Measurements from ENCODE around the gene ZKSCAN3.

ZKSCAN3 gene

DNA sequence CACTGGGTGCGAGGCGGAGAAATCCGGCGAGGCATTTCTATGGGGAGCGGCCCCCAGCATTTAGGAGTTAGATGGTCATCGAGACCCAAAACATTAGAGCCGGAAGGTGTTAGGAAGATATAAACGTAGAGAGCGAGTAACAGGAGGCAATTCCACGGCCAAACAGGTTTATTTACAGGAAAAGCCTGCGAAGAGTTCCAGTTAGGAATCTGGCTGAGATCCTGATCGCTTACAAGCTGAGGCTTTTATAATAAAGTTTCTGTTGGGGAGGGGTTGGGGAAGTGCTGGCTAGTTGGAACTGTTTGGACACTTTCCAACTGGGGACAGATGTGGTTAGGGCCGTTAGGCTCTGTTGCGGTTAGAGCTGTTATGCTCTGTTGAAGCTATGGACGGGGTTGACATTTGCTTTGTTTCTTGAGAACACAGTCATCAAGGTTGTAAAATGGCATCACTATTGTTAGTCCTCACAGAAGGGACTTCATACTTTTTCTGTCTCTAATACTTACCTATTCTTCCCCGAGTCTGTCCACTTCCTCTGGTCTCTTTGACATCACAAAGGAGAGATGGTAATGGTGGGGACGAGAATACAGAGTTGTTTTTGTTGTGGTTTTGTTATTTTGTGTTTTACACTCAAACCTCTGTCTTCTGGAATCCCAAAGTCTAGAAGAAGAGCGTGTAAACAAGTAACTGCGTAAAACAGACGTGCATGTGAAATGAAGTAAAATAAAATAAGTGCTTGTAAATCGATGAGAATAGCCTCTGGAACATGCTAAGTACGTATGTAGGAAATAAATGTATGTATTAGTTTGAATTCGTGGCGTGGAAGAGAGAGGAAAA, 13.2 kb upstream of the ZKSCAN3 start:
- TF ChIP-seq, protein P1, sequence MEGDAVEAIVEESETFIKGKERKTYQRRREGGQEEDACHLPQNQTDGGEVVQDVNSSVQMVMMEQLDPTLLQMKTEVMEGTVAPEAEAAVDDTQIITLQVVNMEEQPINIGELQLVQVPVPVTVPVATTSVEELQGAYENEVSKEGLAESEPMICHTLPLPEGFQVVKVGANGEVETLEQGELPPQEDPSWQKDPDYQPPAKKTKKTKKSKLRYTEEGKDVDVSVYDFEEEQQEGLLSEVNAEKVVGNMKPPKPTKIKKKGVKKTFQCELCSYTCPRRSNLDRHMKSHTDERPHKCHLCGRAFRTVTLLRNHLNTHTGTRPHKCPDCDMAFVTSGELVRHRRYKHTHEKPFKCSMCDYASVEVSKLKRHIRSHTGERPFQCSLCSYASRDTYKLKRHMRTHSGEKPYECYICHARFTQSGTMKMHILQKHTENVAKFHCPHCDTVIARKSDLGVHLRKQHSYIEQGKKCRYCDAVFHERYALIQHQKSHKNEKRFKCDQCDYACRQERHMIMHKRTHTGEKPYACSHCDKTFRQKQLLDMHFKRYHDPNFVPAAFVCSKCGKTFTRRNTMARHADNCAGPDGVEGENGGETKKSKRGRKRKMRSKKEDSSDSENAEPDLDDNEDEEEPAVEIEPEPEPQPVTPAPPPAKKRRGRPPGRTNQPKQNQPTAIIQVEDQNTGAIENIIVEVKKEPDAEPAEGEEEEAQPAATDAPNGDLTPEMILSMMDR (IDR thresholded peaks at IDR 0.05; ENCODE audit: insufficient read depth, low read length, poor library complexity, severe bottlenecking) = no peak
- TF ChIP-seq EZH2phosphoT487 (conservative IDR thresholded peaks at IDR 0.05; ENCODE audit: low read length) = no peak
- H3K36me3 ChIP-seq (ENCODE audit: low read length) = peaks cover 5% of the 10 kb centered on the region
- H3K4me3 ChIP-seq (ENCODE audit: insufficient read depth, low read length, poor library complexity, severe bottlenecking) = peak overlapping the region; percentile 35
- no peaks in the 10 kb centered on the region for H3K79me2 ChIP-seq (ENCODE audit: insufficient read depth, low read length)
- H3K9ac ChIP-seq (ENCODE audit: low read length) = no peak overlapping the region
- peak overlapping the region; percentile 64 for H2AFZ ChIP-seq (ENCODE audit: low read depth, low read length, severe bottlenecking)
- H3K27ac ChIP-seq (ENCODE audit: low read depth, low read length) = no peak overlapping the region
- H3K4me2 ChIP-seq (ENCODE audit: low read depth, low read length, poor library complexity, severe bottlenecking) = peak overlapping the region; percentile 59
- no peaks in the 10 kb centered on the region for H3K9me2 ChIP-seq (replicated peaks; ENCODE audit: insufficient read depth, low read length)
- H3K9me3 ChIP-seq (ENCODE audit: insufficient read depth, low read length) = peaks cover 14% of the 10 kb centered on the region; the same call in 1 of the 2 replicates
- H3K27me3 ChIP-seq (ENCODE audit: low read length) = no peaks in the 10 kb centered on the region
- H4K20me1 ChIP-seq (ENCODE audit: low read depth, low read length) = no peaks in the 10 kb centered on the region
- H3F3A ChIP-seq (ENCODE audit: insufficient read depth) = peaks cover 6% of the 10 kb centered on the region; the same call in 1 of the 2 replicates

- H4K20me1 ChIP-seq (ENCODE audit: low read depth, low read length) = no peaks in the 10 kb centered on the region
- TF ChIP-seq, protein P1 (IDR thresholded peaks at IDR 0.05; ENCODE audit: insufficient read depth, low read length, poor library complexity, severe bottlenecking) = no peak
- TF ChIP-seq EZH2phosphoT487 (conservative IDR thresholded peaks at IDR 0.05; ENCODE audit: low read length) = no peak
- no peak overlapping the region for H3K9ac ChIP-seq (ENCODE audit: low read length)
- peaks cover 5% of the 10 kb centered on the region for H3K36me3 ChIP-seq (ENCODE audit: low read length)
- H3K4me2 ChIP-seq (ENCODE audit: low read depth, low read length, poor library complexity, severe bottlenecking) = peak overlapping the region; percentile 59
- peaks cover 14% of the 10 kb centered on the region; the same call in 1 of the 2 replicates for H3K9me3 ChIP-seq (ENCODE audit: insufficient read depth, low read length)
- peaks cover 6% of the 10 kb centered on the region; the same call in 1 of the 2 replicates for H3F3A ChIP-seq (ENCODE audit: insufficient read depth)
- H3K27me3 ChIP-seq (ENCODE audit: low read length) = no peaks in the 10 kb centered on the region
- H3K27ac ChIP-seq (ENCODE audit: low read depth, low read length) = no peak overlapping the region
- no peak overlapping the region for H3K4me3 ChIP-seq (ENCODE audit: insufficient read depth, low read length, poor library complexity, severe bottlenecking)
- no peaks in the 10 kb centered on the region for H3K9me2 ChIP-seq (replicated peaks; ENCODE audit: insufficient read depth, low read length)
- no peak overlapping the region for H2AFZ ChIP-seq (ENCODE audit: low read depth, low read length, severe bottlenecking)
- no peaks in the 10 kb centered on the region for H3K79me2 ChIP-seq (ENCODE audit: insufficient read depth, low read length)
Measured at GRCh38 chr6:28337121-28337520, 12.6 kb upstream of the ZKSCAN3 start.

- peaks cover 5% of the 10 kb centered on the region for H3K36me3 ChIP-seq (ENCODE audit: low read length)
- H3K27me3 ChIP-seq (ENCODE audit: low read length) = no peaks in the 10 kb centered on the region
- H3K4me3 ChIP-seq (ENCODE audit: insufficient read depth, low read length, poor library complexity, severe bottlenecking) = no peak overlapping the region
- H3K79me2 ChIP-seq (ENCODE audit: insufficient read depth, low read length) = no peaks in the 10 kb centered on the region
- TF ChIP-seq, protein P1 (IDR thresholded peaks at IDR 0.05; ENCODE audit: insufficient read depth, low read length, poor library complexity, severe bottlenecking) = no peak
- TF ChIP-seq EZH2phosphoT487 (conservative IDR thresholded peaks at IDR 0.05; ENCODE audit: low read length) = no peak
- no peak overlapping the region for H3K9ac ChIP-seq (ENCODE audit: low read length)
- no peaks in the 10 kb centered on the region for H4K20me1 ChIP-seq (ENCODE audit: low read depth, low read length)
- H3K9me3 ChIP-seq (ENCODE audit: insufficient read depth, low read length) = peaks cover 14% of the 10 kb centered on the region; the same call in 1 of the 2 replicates
- H3K27ac ChIP-seq (ENCODE audit: low read depth, low read length) = no peak overlapping the region
- 0 out of 2 replicates have a peak, but pooled peaks cover under 1% of the 10 kb centered on the region for H3F3A ChIP-seq (ENCODE audit: insufficient read depth)
- no peaks in the 10 kb centered on the region for H3K9me2 ChIP-seq (replicated peaks; ENCODE audit: insufficient read depth, low read length)
- H2AFZ ChIP-seq (ENCODE audit: low read depth, low read length, severe bottlenecking) = no peak overlapping the region
- H3K4me2 ChIP-seq (ENCODE audit: low read depth, low read length, poor library complexity, severe bottlenecking) = no peak overlapping the region
Measured at GRCh38 chr6:28340310-28341095, 9.2 kb upstream of the ZKSCAN3 start.

All from SU-DHL-6 (cell line).